ENCODE results near the gene VSTM4. TPM values are rescaled to one million over a fixed set of nuclear protein-coding genes. Genes with fewer than 3 reads are reported as not detected.
A peak's percentile ranks its signal among the peaks of the same experiment; 100 is the strongest.

VSTM4 gene
- total and polyA plus RNA-seq, 3 experiments from 2014 or later, result 0.07 to 0.09 TPM; not detected in 1

- H3K27me3 ChIP-seq (ENCODE audit: insufficient read depth, low read length, poor library complexity, severe bottlenecking), result no peaks in the 10 kb centered on the region
- no peak for DNase-seq
- H3K27me3 Mint-ChIP-seq, result peaks cover 2 to 13% of the 10 kb centered on the region in 2 donors
- no peak overlapping the region for H3K27ac ChIP-seq (ENCODE audit: low read depth, low read length)
- H3K4me1 Mint-ChIP-seq, result peaks cover 0 to 3% (median 0%) of the 10 kb centered on the region in 3 donors
- no peak overlapping the region for H3K4me3 Mint-ChIP-seq
- H3K36me3 ChIP-seq (ENCODE audit: insufficient read depth, low read length), result no peaks in the 10 kb centered on the region
- peaks cover 0 to 2% (median 0%) of the 10 kb centered on the region in 5 donors for H3K9me3 Mint-ChIP-seq
- peaks cover 0 to 3% (median 0%) of the 10 kb centered on the region in 3 donors for H3K36me3 Mint-ChIP-seq
- no peak overlapping the region for H3K4me3 ChIP-seq (ENCODE audit: low read length)
- H3K4me1 ChIP-seq (ENCODE audit: insufficient read depth, low read length), result no peaks in the 10 kb centered on the region
- POLR2A ChIA-PET, result no interaction called here
- CTCF ChIA-PET, result no interaction called here
- H3K9me3 ChIP-seq (ENCODE audit: low read length), result no peaks in the 10 kb centered on the region
- H3K27ac Mint-ChIP-seq, result no peak overlapping the region
Observed at GRCh38 chr10:49076319-49076718, 39.0 kb downstream of the VSTM4 start.

GRCh38 chr10:49075743-49076142 is 39.6 kb downstream of the VSTM4 start:
- Histone ChIP-seq H3K27ac (ENCODE audit: low read depth, low read length) (no peak overlapping the region), H3K36me3 (ENCODE audit: insufficient read depth, low read length) (no peaks in the 10 kb centered on the region), H3K27me3 (ENCODE audit: insufficient read depth, low read length, poor library complexity, severe bottlenecking) (no peaks in the 10 kb centered on the region), H3K4me1 (ENCODE audit: insufficient read depth, low read length) (no peaks in the 10 kb centered on the region), H3K4me3 (ENCODE audit: low read length) (no peak overlapping the region), H3K9me3 (ENCODE audit: low read length) (no peaks in the 10 kb centered on the region)
- H3K27me3 Mint-ChIP-seq, result peaks cover 2 to 13% of the 10 kb centered on the region in 2 donors
- H3K4me1 Mint-ChIP-seq, result peaks cover 0 to 3% (median 0%) of the 10 kb centered on the region in 3 donors
- H3K27ac Mint-ChIP-seq, result no peak overlapping the region
- CTCF ChIA-PET, result no interaction called here
- H3K9me3 Mint-ChIP-seq, result peaks cover 0 to 2% (median 0%) of the 10 kb centered on the region in 5 donors
- POLR2A ChIA-PET, result no interaction called here
- no peak overlapping the region for H3K4me3 Mint-ChIP-seq
- DNase-seq, result no peak
- peaks cover 0 to 3% (median 0%) of the 10 kb centered on the region in 3 donors for H3K36me3 Mint-ChIP-seq

- Mint-ChIP-seq H3K27me3 (peaks cover 2 to 13% of the 10 kb centered on the region in 2 donors), H3K36me3 (peaks cover 0 to 3% (median 0%) of the 10 kb centered on the region in 3 donors), H3K9me3 (peaks cover 0 to 2% (median 0%) of the 10 kb centered on the region in 5 donors), H3K27ac (no peak overlapping the region), H3K4me3 (no peak overlapping the region), H3K4me1 (peaks cover 0 to 3% (median 0%) of the 10 kb centered on the region in 3 donors)
- CTCF ChIA-PET, result interaction anchor here (1.8 kb wide), 1 partner anchor 14 kb away, joined by 4 read pairs; no protein-coding TSS in a partner anchor
- Histone ChIP-seq H3K9me3 (ENCODE audit: low read length) (no peaks in the 10 kb centered on the region), H3K4me3 (ENCODE audit: low read length) (no peak overlapping the region), H3K27me3 (ENCODE audit: insufficient read depth, low read length, poor library complexity, severe bottlenecking) (no peaks in the 10 kb centered on the region), H3K36me3 (ENCODE audit: insufficient read depth, low read length) (no peaks in the 10 kb centered on the region), H3K27ac (ENCODE audit: low read depth, low read length) (no peak overlapping the region), H3K4me1 (ENCODE audit: insufficient read depth, low read length) (no peaks in the 10 kb centered on the region)
- POLR2A ChIA-PET, result no interaction called here
- DNase-seq, result no peak
Observed at GRCh38 chr10:49074836-49075682, 40.3 kb downstream of the VSTM4 start.

GRCh38 chr10:49072166-49072885 is 43.0 kb downstream of the VSTM4 start:
- Histone ChIP-seq H3K27me3 (ENCODE audit: insufficient read depth, low read length, poor library complexity, severe bottlenecking) (no peaks in the 10 kb centered on the region), H3K36me3 (ENCODE audit: insufficient read depth, low read length) (no peaks in the 10 kb centered on the region), H3K9me3 (ENCODE audit: low read length) (no peaks in the 10 kb centered on the region), H3K27ac (ENCODE audit: low read depth, low read length) (no peak overlapping the region), H3K4me3 (ENCODE audit: low read length) (no peak overlapping the region), H3K4me1 (ENCODE audit: insufficient read depth, low read length) (no peaks in the 10 kb centered on the region)
- Mint-ChIP-seq H3K36me3 (peaks cover 0 to 3% (median 0%) of the 10 kb centered on the region in 3 donors), H3K4me1 (peaks cover 0 to 3% (median 0%) of the 10 kb centered on the region in 3 donors), H3K27ac (no peak overlapping the region), H3K27me3 (peaks cover 2 to 15% of the 10 kb centered on the region in 2 donors), H3K9me3 (peaks cover 0 to 2% (median 0%) of the 10 kb centered on the region in 5 donors), H3K4me3 (no peak overlapping the region)
- DNase-seq, result no peak
- POLR2A ChIA-PET, result no interaction called here
- CTCF ChIA-PET, result no interaction called here

- no peak overlapping the region for H3K4me3 ChIP-seq (ENCODE audit: low read length)
Observed at GRCh38 chr10:49071160-49071761, 44.1 kb downstream of the VSTM4 start.

GRCh38 chr10:49070701-49071100 is 44.6 kb downstream of the VSTM4 start:
- Histone ChIP-seq H3K27me3 (ENCODE audit: insufficient read depth, low read length, poor library complexity, severe bottlenecking) (no peaks in the 10 kb centered on the region), H3K9me3 (ENCODE audit: low read length) (no peaks in the 10 kb centered on the region), H3K27ac (ENCODE audit: low read depth, low read length) (no peak overlapping the region), H3K4me1 (ENCODE audit: insufficient read depth, low read length) (no peaks in the 10 kb centered on the region), H3K36me3 (ENCODE audit: insufficient read depth, low read length) (no peaks in the 10 kb centered on the region), H3K4me3 (ENCODE audit: low read length) (no peak overlapping the region)
- no peak overlapping the region for H3K4me3 Mint-ChIP-seq
- peak overlapping the region in 1 of 8 donors; percentile 21 for H3K27ac Mint-ChIP-seq
- H3K27me3 Mint-ChIP-seq, result peaks cover 0 to 7% of the 10 kb centered on the region in 2 donors
- peaks cover 0 to 3% (median 0%) of the 10 kb centered on the region in 3 donors for H3K4me1 Mint-ChIP-seq
- no peak for DNase-seq
- ChIA-PET CTCF (no interaction called here), POLR2A (no interaction called here)
- no peaks in the 10 kb centered on the region for H3K36me3 Mint-ChIP-seq
- no peaks in the 10 kb centered on the region for H3K9me3 Mint-ChIP-seq

More at GRCh38 chr10:49071160-49071761, 44.1 kb downstream of the VSTM4 start:
- H3K4me1 ChIP-seq (ENCODE audit: insufficient read depth, low read length), result no peaks in the 10 kb centered on the region
- ChIA-PET CTCF (no interaction called here), POLR2A (no interaction called here)
- Mint-ChIP-seq H3K27me3 (peaks cover 0 to 8% of the 10 kb centered on the region in 2 donors), H3K27ac (peak overlapping the region in 1 of 8 donors; percentile 21), H3K9me3 (no peaks in the 10 kb centered on the region), H3K36me3 (peaks cover 0 to 3% (median 0%) of the 10 kb centered on the region in 3 donors), H3K4me1 (peaks cover 0 to 3% (median 0%) of the 10 kb centered on the region in 3 donors), H3K4me3 (no peak overlapping the region)
- DNase-seq, result no peak
- H3K27ac ChIP-seq (ENCODE audit: low read depth, low read length), result no peak overlapping the region
- no peaks in the 10 kb centered on the region for H3K27me3 ChIP-seq (ENCODE audit: insufficient read depth, low read length, poor library complexity, severe bottlenecking)
- no peaks in the 10 kb centered on the region for H3K36me3 ChIP-seq (ENCODE audit: insufficient read depth, low read length)
- no peaks in the 10 kb centered on the region for H3K9me3 ChIP-seq (ENCODE audit: low read length)

- no peaks in the 10 kb centered on the region for H3K36me3 ChIP-seq (ENCODE audit: insufficient read depth, low read length)
- H3K36me3 Mint-ChIP-seq, result peaks cover 0 to 1% (median 0%) of the 10 kb centered on the region in 3 donors
- ChIA-PET POLR2A (no interaction called here), CTCF (no interaction called here)
- peaks cover 0 to 3% (median 0%) of the 10 kb centered on the region in 3 donors for H3K4me1 Mint-ChIP-seq
- H3K9me3 ChIP-seq (ENCODE audit: low read length), result no peaks in the 10 kb centered on the region
- no peak overlapping the region for H3K27ac Mint-ChIP-seq
- H3K4me3 ChIP-seq (ENCODE audit: low read length), result no peak overlapping the region
- no peak overlapping the region for H3K4me3 Mint-ChIP-seq
- H3K27ac ChIP-seq (ENCODE audit: low read depth, low read length), result no peak overlapping the region
- no peaks in the 10 kb centered on the region for H3K4me1 ChIP-seq (ENCODE audit: insufficient read depth, low read length)
- peaks cover 0 to 3% (median 0%) of the 10 kb centered on the region in 5 donors for H3K9me3 Mint-ChIP-seq
- H3K27me3 Mint-ChIP-seq, result peaks cover 0 to 17% of the 10 kb centered on the region in 2 donors
- H3K27me3 ChIP-seq (ENCODE audit: insufficient read depth, low read length, poor library complexity, severe bottlenecking), result no peaks in the 10 kb centered on the region
- DNase-seq, result no peak
Observed at GRCh38 chr10:49068672-49069217, 46.6 kb downstream of the VSTM4 start.

Data from CD8-positive, alpha-beta memory T cell (primary cell).